ENCODE data around the gene KNDC1.
"Not testable (repeated sequence)": the region's sequence is repeated elsewhere in the genome, so short reads cannot be mapped to it uniquely, and the experiment has no call there.

KNDC1 gene

GRCh38 chr10:133144771-133145170, 15.2 kb upstream of the KNDC1 start:
- Mint-ChIP-seq H3K36me3 (no peaks in the 10 kb centered on the region), H3K9me3 (peaks cover 4% of the 10 kb centered on the region), H3K4me3 (peak overlapping the region; percentile 50), H3K27ac (no peak overlapping the region), H3K4me1 (peaks cover 10% of the 10 kb centered on the region)
- DNase-seq (ENCODE audit: low spot score in 2 of 2) (no peak), ATAC-seq (no peak)

GRCh38 chr10:133150226-133150625, 9.8 kb upstream of the KNDC1 start:
- H3K36me3 Mint-ChIP-seq = no peaks in the 10 kb centered on the region
- no peak for ATAC-seq
- no peak overlapping the region for H3K27ac Mint-ChIP-seq
- H3K9me3 Mint-ChIP-seq = peaks cover 4% of the 10 kb centered on the region
- no peak for DNase-seq (ENCODE audit: low spot score in 2 of 2)
- no peak overlapping the region for H3K4me3 Mint-ChIP-seq
- H3K4me1 Mint-ChIP-seq = no peaks in the 10 kb centered on the region

GRCh38 chr10:133150656-133151055, 9.4 kb upstream of the KNDC1 start:
- no peak for ATAC-seq
- H3K27ac Mint-ChIP-seq = no peak overlapping the region
- H3K4me1 Mint-ChIP-seq = no peaks in the 10 kb centered on the region
- DNase-seq (ENCODE audit: low spot score in 2 of 2) = no peak
- H3K4me3 Mint-ChIP-seq = no peak overlapping the region
- H3K36me3 Mint-ChIP-seq = no peaks in the 10 kb centered on the region
- H3K9me3 Mint-ChIP-seq = peaks cover 4% of the 10 kb centered on the region

- not testable (repeated sequence) for H3K4me1 Mint-ChIP-seq; H3K36me3 Mint-ChIP-seq; DNase-seq (ENCODE audit: low spot score in 2 of 2); H3K27ac Mint-ChIP-seq; H3K4me3 Mint-ChIP-seq; ATAC-seq; H3K9me3 Mint-ChIP-seq
Measured at GRCh38 chr10:133151071-133151470, 8.9 kb upstream of the KNDC1 start.

- Mint-ChIP-seq H3K27ac (no peak overlapping the region), H3K36me3 (no peaks in the 10 kb centered on the region), H3K9me3 (peaks cover 4% of the 10 kb centered on the region), H3K4me1 (no peaks in the 10 kb centered on the region), H3K4me3 (no peak overlapping the region)
- DNase-seq (ENCODE audit: low spot score in 2 of 2) (no peak), ATAC-seq (no peak)
Measured at GRCh38 chr10:133151543-133151972, 8.5 kb upstream of the KNDC1 start.

- Mint-ChIP-seq H3K9me3 (no peaks in the 10 kb centered on the region), H3K36me3 (no peaks in the 10 kb centered on the region), H3K27ac (no peak overlapping the region), H3K4me3 (no peak overlapping the region), H3K4me1 (no peaks in the 10 kb centered on the region)
- no peak for DNase-seq (ENCODE audit: low spot score in 2 of 2)
- no peak for ATAC-seq
Measured at GRCh38 chr10:133154411-133154810, 5.6 kb upstream of the KNDC1 start.

- no peaks in the 10 kb centered on the region for H3K9me3 Mint-ChIP-seq
- ATAC-seq (no peak), DNase-seq (ENCODE audit: low spot score in 2 of 2) (no peak)
- no peak overlapping the region for H3K27ac Mint-ChIP-seq
- H3K4me1 Mint-ChIP-seq = no peaks in the 10 kb centered on the region
- H3K36me3 Mint-ChIP-seq = no peaks in the 10 kb centered on the region
- no peak overlapping the region for H3K4me3 Mint-ChIP-seq
Measured at GRCh38 chr10:133154996-133155778, 4.8 kb upstream of the KNDC1 start.

- no peaks in the 10 kb centered on the region for H3K36me3 Mint-ChIP-seq
- H3K4me1 Mint-ChIP-seq = no peaks in the 10 kb centered on the region
- no peaks in the 10 kb centered on the region for H3K9me3 Mint-ChIP-seq
- H3K27ac Mint-ChIP-seq = no peak overlapping the region
- no peak for ATAC-seq
- no peak for DNase-seq (ENCODE audit: low spot score in 2 of 2)
- H3K4me3 Mint-ChIP-seq = no peak overlapping the region
Measured at GRCh38 chr10:133156674-133157579, 3.1 kb upstream of the KNDC1 start.

GRCh38 chr10:133157662-133158436, 2.2 kb upstream of the KNDC1 start:
- no peaks in the 10 kb centered on the region for H3K36me3 Mint-ChIP-seq
- ATAC-seq (no peak), DNase-seq (ENCODE audit: low spot score in 2 of 2) (no peak)
- H3K4me3 Mint-ChIP-seq = no peak overlapping the region
- H3K9me3 Mint-ChIP-seq = no peaks in the 10 kb centered on the region
- no peaks in the 10 kb centered on the region for H3K4me1 Mint-ChIP-seq
- H3K27ac Mint-ChIP-seq = no peak overlapping the region

GRCh38 chr10:133158437-133158755, 1.6 kb upstream of the KNDC1 start:
- ATAC-seq (no peak), DNase-seq (ENCODE audit: low spot score in 2 of 2) (no peak)
- Mint-ChIP-seq H3K36me3 (no peaks in the 10 kb centered on the region), H3K9me3 (no peaks in the 10 kb centered on the region), H3K4me3 (no peak overlapping the region), H3K4me1 (no peaks in the 10 kb centered on the region), H3K27ac (no peak overlapping the region)

GRCh38 chr10:133158756-133159610, 1.0 kb upstream of the KNDC1 start:
- peak overlapping the region; percentile 35 for H3K4me3 Mint-ChIP-seq
- H3K4me1 Mint-ChIP-seq = no peaks in the 10 kb centered on the region
- H3K9me3 Mint-ChIP-seq = no peaks in the 10 kb centered on the region
- H3K27ac Mint-ChIP-seq = no peak overlapping the region
- ATAC-seq (no peak), DNase-seq (ENCODE audit: low spot score in 2 of 2) (no peak)
- H3K36me3 Mint-ChIP-seq = no peaks in the 10 kb centered on the region

- Mint-ChIP-seq H3K27ac (no peak overlapping the region), H3K36me3 (no peaks in the 10 kb centered on the region), H3K4me3 (peak overlapping the region; percentile 35), H3K4me1 (no peaks in the 10 kb centered on the region), H3K9me3 (no peaks in the 10 kb centered on the region)
- no peak for DNase-seq (ENCODE audit: low spot score in 2 of 2)
- no peak for ATAC-seq
Measured at GRCh38 chr10:133159611-133159949, 439 bp upstream of the KNDC1 start.

GRCh38 chr10:133160826-133161471, 930 bp downstream of the KNDC1 start:
- H3K27ac Mint-ChIP-seq = no peak overlapping the region
- no peaks in the 10 kb centered on the region for H3K9me3 Mint-ChIP-seq
- no peak for ATAC-seq
- no peak for DNase-seq (ENCODE audit: low spot score in 2 of 2)
- peak overlapping the region; percentile 40 for H3K4me3 Mint-ChIP-seq
- H3K4me1 Mint-ChIP-seq = no peaks in the 10 kb centered on the region
- H3K36me3 Mint-ChIP-seq = no peaks in the 10 kb centered on the region

- Mint-ChIP-seq H3K4me1 (no peaks in the 10 kb centered on the region), H3K4me3 (peak overlapping the region; percentile 40), H3K9me3 (no peaks in the 10 kb centered on the region), H3K27ac (no peak overlapping the region), H3K36me3 (no peaks in the 10 kb centered on the region)
- ATAC-seq (no peak), DNase-seq (ENCODE audit: low spot score in 2 of 2) (no peak)
Measured at GRCh38 chr10:133161486-133162109, 1.6 kb downstream of the KNDC1 start.
